ENCODE measurements around the gene HK3. TPM values are rescaled to one million over a fixed set of nuclear protein-coding genes. Genes with fewer than 3 reads are reported as not detected.

Gene HK3
- total and polyA plus RNA-seq, 9 of the 15 experiments (the other 6 are each of a cell fraction or from before 2014, with no cell fraction given), result 0.16 TPM; not detected in 8

DNA sequence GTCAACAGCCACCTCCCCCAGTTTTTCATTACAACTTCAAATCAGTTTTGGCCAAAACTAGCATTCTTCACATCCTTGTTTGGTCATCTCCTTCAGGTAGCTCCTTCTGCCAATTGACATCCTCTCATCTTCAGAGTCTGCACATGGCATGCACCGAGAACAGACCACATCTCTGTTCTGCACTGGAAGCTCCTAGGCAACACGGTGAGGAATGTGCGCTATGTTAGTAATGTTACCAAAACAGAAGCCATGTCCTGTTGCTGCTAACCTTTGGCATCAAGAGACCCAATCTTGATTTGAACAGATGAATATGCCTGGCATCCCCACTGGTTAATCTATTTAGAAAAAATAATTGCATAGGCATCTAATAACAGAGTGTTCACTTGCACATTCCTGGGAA lies 5.1 kb upstream of the HK3 start:
- in situ Hi-C loops (cut with MboI), result no loop called here
- no peak for DNase-seq (ENCODE audit: extremely low read depth in 1 of 4, low spot score in 3 of 4)
- H3K4me1 ChIP-seq (replicated peaks in 1 of 2; ENCODE audit: control insufficient read depth in 2 of 2, insufficient read depth in 2 of 2, low read length in 2 of 2), result no peaks in the 10 kb centered on the region

More for the DNA sequence above, 5.1 kb upstream of the HK3 start:
- Histone ChIP-seq H3K36me3 (ENCODE audit: control insufficient read depth, insufficient read depth, low read length) (peaks cover 74% of the 10 kb centered on the region), H3K9ac (ENCODE audit: insufficient read depth in 1 of 2, low read depth in 2 of 2, low read length in 2 of 2) (no peak overlapping the region), H3K79me2 (ENCODE audit: control insufficient read depth, insufficient read depth, low read length) (no peaks in the 10 kb centered on the region), H3K4me2 (ENCODE audit: insufficient read depth, low read length) (no peak overlapping the region), H3K9me3 (replicated peaks; ENCODE audit: control insufficient read depth, insufficient read depth, low read depth, low read length) (no peaks in the 10 kb centered on the region), H2AFZ (ENCODE audit: low read depth, low read length) (no peak overlapping the region), H3K27ac (ENCODE audit: extremely low read depth, low read depth, low read length) (no peak overlapping the region), H3K4me3 (no peak overlapping the region), H3K9me1 (ENCODE audit: control insufficient read depth, insufficient read depth, low read length) (peaks cover 3% of the 10 kb centered on the region), H3K27me3 (ENCODE audit: control insufficient read depth in 2 of 2, insufficient read depth in 2 of 2, low read length in 2 of 2) (no peaks in the 10 kb centered on the region), H4K20me1 (replicated peaks; ENCODE audit: control insufficient read depth, insufficient read depth, low read length) (no peaks in the 10 kb centered on the region)
- FAIRE-seq (no peak), ATAC-seq (no peak)
- CTCF ChIA-PET (ENCODE audit: low intra/inter-chr PET ratio), result no interaction called here
- intact Hi-C loops (cut with micrococcal nuclease), result no loop called here
- BruUV-seq (replicated peaks), result no TSS peak
- TF ChIP-seq DLX4 (CRISPR knock-in tag; IDR thresholded peaks at IDR 0.05), result no peak
- no peak for TF ChIP-seq GTF2A2 (tag; IDR thresholded peaks at IDR 0.05)
- TF ChIP-seq TAF15 (IDR thresholded peaks at IDR 0.05; ENCODE audit: low read depth, low read length), result no peak
- no peak for TF ChIP-seq NFYB (IDR thresholded peaks at IDR 0.05; ENCODE audit: extremely low read depth, insufficient read length)
- TF ChIP-seq SP1 (CRISPR knock-in tag; IDR thresholded peaks at IDR 0.05), result no peak
- no peak for TF ChIP-seq MAFF (IDR thresholded peaks at IDR 0.05; ENCODE audit: low read length)
- no peak for TF ChIP-seq ELF4 (CRISPR knock-in tag; IDR thresholded peaks at IDR 0.05)
- TF ChIP-seq FOSL1 (tag; conservative IDR thresholded peaks at IDR 0.05), result no peak
- TF ChIP-seq ZNF609 (CRISPR knock-in tag; IDR thresholded peaks at IDR 0.05; ENCODE audit: borderline replicate concordance), result no peak
- TF ChIP-seq ATF1 (CRISPR knock-in tag; IDR thresholded peaks at IDR 0.05), result no peak
- no peak for TF ChIP-seq ATF1 (tag; IDR thresholded peaks at IDR 0.05)
- TF ChIP-seq, protein P1, sequence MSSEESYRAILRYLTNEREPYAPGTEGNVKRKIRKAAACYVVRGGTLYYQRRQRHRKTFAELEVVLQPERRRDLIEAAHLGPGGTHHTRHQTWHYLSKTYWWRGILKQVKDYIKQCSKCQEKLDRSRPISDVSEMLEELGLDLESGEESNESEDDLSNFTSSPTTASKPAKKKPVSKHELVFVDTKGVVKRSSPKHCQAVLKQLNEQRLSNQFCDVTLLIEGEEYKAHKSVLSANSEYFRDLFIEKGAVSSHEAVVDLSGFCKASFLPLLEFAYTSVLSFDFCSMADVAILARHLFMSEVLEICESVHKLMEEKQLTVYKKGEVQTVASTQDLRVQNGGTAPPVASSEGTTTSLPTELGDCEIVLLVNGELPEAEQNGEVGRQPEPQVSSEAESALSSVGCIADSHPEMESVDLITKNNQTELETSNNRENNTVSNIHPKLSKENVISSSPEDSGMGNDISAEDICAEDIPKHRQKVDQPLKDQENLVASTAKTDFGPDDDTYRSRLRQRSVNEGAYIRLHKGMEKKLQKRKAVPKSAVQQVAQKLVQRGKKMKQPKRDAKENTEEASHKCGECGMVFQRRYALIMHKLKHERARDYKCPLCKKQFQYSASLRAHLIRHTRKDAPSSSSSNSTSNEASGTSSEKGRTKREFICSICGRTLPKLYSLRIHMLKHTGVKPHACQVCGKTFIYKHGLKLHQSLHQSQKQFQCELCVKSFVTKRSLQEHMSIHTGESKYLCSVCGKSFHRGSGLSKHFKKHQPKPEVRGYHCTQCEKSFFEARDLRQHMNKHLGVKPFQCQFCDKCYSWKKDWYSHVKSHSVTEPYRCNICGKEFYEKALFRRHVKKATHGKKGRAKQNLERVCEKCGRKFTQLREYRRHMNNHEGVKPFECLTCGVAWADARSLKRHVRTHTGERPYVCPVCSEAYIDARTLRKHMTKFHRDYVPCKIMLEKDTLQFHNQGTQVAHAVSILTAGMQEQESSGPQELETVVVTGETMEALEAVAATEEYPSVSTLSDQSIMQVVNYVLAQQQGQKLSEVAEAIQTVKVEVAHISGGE (CRISPR knock-in tag; IDR thresholded peaks at IDR 0.05), result no peak
- WGBS (ENCODE audit: insufficient coverage, low coverage, missing lambda C conversion rate), result 92% methylated on average over 3 of the region's 3 CpGs
- POLR2A ChIA-PET, result no interaction called here

Data from K562 (cell line).